Activated T-cell treated with anti-CD3 and anti-CD28 coated beads for 48 hours (primary cell): Measurements from ENCODE around the gene MAGEA2.
"Not testable (repeated sequence)": the region's sequence is repeated elsewhere in the genome, so short reads cannot be mapped to it uniquely, and the experiment has no call there.

ENCODE experiments used
- DNase-seq: peaks from one replicate; pipeline ENCODE4 v3.0.0-alpha.2; 2020; ENCODE audit warnings: low read depth

Gene MAGEA2

GRCh38 chrX:152709173-152709572 lies 44.5 kb downstream of the MAGEA2 start, which contains the start of gene CSAG2:
TSS of gene CSAG2 (minus strand) at chrX:152709273. CDS start at chrX:152709112, 161 bp downstream.
- not testable (repeated sequence) for DNase-seq

GRCh38 chrX:152706500-152706899 lies 47.1 kb downstream of the MAGEA2 start:
- not testable (repeated sequence) for DNase-seq

DNA sequence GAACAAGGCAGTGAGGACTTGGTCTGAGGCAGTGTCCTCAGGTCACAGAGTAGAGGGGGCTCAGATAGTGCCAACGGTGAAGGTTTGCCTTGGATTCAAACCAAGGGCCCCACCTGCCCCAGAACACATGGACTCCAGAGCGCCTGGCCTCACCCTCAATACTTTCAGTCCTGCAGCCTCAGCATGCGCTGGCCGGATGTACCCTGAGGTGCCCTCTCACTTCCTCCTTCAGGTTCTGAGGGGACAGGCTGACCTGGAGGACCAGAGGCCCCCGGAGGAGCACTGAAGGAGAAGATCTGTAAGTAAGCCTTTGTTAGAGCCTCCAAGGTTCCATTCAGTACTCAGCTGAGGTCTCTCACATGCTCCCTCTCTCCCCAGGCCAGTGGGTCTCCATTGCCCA lies 53.3 kb downstream of the MAGEA2 start:
- not testable (repeated sequence) for DNase-seq
